Prostate gland (tissue), 2 donors: Measurements from ENCODE around the gene SFT2D1. TPM values are rescaled to one million over a fixed set of nuclear protein-coding genes. Genes with fewer than 3 reads are reported as not detected.

ENCODE experiments used
- DNase-seq: peaks from one replicate; pipeline ENCODE4 v3.0.0-alpha.2; 2019; ENCODE audit warnings: low spot score
- H3K27ac ChIP-seq, 2 donors: fragments of 200-600 bp; sonication (generic); 2 replicates each; pipeline ENCODE4 v1.5.1; 2017 to 2019
- H3K27me3 ChIP-seq: fragments of 200-600 bp; sonication (generic); replicated peaks from 2 replicates; pipeline ENCODE4 v1.5.1; 2019; ENCODE audit not compliant: insufficient read depth
- H3K36me3 ChIP-seq, 2 donors: fragments of 200-600 bp; sonication (generic); 1 replicate in 1 of 2; 2 replicates in 1 of 2; pipeline versions ENCODE4 v1.5.1 to v1.8.1; 2017 to 2019
- H3K4me1 ChIP-seq: fragments of 200-600 bp; sonication (generic); replicated peaks from 2 replicates; pipeline ENCODE4 v1.5.1; 2019
- H3K4me3 ChIP-seq, 2 donors: fragments of 200-600 bp; sonication (generic); 2 replicates each; pipeline ENCODE4 v1.5.1; 2017 to 2019
- H3K9me3 ChIP-seq: fragments of 200-600 bp; sonication (generic); 2 replicates; pipeline ENCODE4 v1.5.1; 2017
- CTCF ChIP-seq, 4 experiments: fragments of 200-600 bp in 2 of 4; fragments of 450-650 bp in 2 of 4; sonication (generic) in 2 of 4; IDR thresholded peaks; 1 replicate in 3 of 4; 2 replicates in 1 of 4; pipeline ENCODE4 v1.5.1; 2016 to 2019; ENCODE audit warnings: antibody characterized with exemption in 4 of 4, mild to moderate bottlenecking in 2 of 4, moderate library complexity in 2 of 4
- POLR2A ChIP-seq: fragments of 450-650 bp; IDR thresholded peaks from one replicate; pipeline ENCODE4 v1.6.1; 2016; ENCODE audit warnings: antibody characterized with exemption, mild to moderate bottlenecking
- POLR2AphosphoS5 ChIP-seq: sonication (generic); formaldehyde crosslinking; IDR thresholded peaks from one replicate; pipeline ENCODE4 v1.6.1; 2017; ENCODE audit warnings: antibody characterized with exemption
- WGBS: methylation state at CpG from one replicate; pipeline ENCODE4 v1.1.5; 2018; 5-methylcytosine and 5-hydroxymethylcytosine counted together
- intact Hi-C: fragments of 100-400 bp; cut with DNase I; formaldehyde crosslinking; loops from one replicate; pipeline ENCODE4 v1.14.2; 2022
- total RNA-seq, 2 donors: library from RNA; depleted of rRNA; stranded (reverse); fragments of >200 nt; gene quantifications; one replicate each; pipeline ENCODE4 v1.1.0, GENCODE V29; 2016

Gene SFT2D1
- total RNA-seq, 2 donors from 2014 or later, result 64.8 to 72.3 TPM

DNA sequence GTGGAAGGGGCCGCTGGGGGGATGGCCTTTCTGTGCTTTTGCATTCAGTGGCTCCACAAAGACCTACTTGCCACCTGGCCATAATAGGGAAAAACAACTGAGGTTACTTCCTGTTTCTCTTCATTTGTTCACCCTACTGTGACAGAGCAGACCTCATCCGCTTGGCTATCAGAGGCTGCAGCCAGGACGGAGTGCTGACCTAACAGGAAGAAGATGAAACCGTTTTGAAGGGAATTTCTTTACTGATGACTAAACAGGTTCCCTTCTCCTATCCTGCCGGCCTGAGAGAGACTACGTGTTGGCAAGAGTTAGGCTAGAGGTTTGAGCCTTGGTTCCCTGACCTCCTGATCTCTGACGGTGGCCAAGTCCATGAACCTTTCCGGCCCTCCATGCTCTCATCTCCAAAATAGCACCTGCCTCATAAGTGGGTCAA, 55.5 kb downstream of the SFT2D1 start:
- DNase-seq, result no peak
- Histone ChIP-seq H3K27ac (no peak overlapping the region), H3K36me3 (no peaks in the 10 kb centered on the region), H3K4me1 (no peaks in the 10 kb centered on the region), H3K4me3 (no peak overlapping the region), H3K27me3 (peaks cover 2% of the 10 kb centered on the region), H3K9me3 (no peaks in the 10 kb centered on the region)
- intact Hi-C loops, result no loop called here
- TF ChIP-seq CTCF (IDR thresholded peaks at IDR 0.05), result no peak
- no peak for TF ChIP-seq POLR2AphosphoS5
- TF ChIP-seq POLR2A, result no peak
- WGBS, result 60% methylated on average over 8 of the region's 8 CpGs

DNA sequence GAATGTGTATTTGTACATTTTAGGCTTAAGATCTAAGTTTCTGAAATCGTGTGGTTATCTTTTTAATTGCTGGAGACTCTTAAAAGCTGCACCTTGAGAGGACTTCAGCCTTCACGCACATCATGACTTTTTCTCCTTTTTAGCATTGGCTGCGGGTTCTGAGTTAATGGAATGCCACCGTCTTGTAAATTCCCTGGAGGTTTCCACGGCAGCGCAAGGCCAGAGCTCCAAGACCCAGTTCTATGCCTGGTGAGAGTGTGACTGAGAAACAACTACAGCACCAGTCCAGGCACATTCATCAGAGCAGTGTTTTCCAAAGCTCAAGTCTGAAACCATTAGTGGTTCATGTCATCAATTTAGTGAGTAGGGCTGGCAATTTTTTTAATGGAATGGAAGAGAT, 57.1 kb downstream of the SFT2D1 start:
- intact Hi-C loops, result no loop called here
- TF ChIP-seq CTCF (IDR thresholded peaks at IDR 0.05) (no peak), POLR2AphosphoS5 (no peak), POLR2A (no peak)
- no peaks in the 10 kb centered on the region for H3K9me3 ChIP-seq
- H3K27ac ChIP-seq, result no peak overlapping the region
- H3K4me1 ChIP-seq, result no peaks in the 10 kb centered on the region
- 36% methylated on average over 6 of the region's 6 CpGs for WGBS
- no peak for DNase-seq
- H3K36me3 ChIP-seq, result no peaks in the 10 kb centered on the region
- peaks cover 2% of the 10 kb centered on the region for H3K27me3 ChIP-seq
- H3K4me3 ChIP-seq, result no peak overlapping the region

DNA sequence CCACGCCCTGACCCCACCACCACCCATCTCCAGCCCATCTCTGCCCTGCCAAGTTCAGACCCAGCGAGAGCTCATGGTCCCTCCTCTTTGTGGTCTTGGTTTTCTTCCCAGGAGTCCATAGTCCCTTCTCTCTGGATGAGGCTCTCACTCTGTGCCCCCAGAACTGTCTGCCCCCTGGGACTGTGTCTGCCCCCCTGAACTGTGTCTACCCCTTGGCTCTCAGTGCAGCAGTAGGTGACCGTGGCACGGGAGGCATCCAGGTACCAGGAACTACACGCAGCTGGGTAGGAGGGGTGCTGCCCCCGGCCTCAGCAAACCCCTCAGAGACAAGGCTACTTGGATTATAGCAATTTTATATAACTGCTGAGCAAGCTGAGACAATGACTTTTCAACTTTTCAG, 57.7 kb downstream of the SFT2D1 start:
- intact Hi-C loops, result no loop called here
- H3K4me3 ChIP-seq, result no peak overlapping the region
- TF ChIP-seq CTCF (IDR thresholded peaks at IDR 0.05), result no peak
- TF ChIP-seq POLR2A, result no peak
- TF ChIP-seq POLR2AphosphoS5, result no peak
- WGBS, result 81% methylated on average over 6 of the region's 6 CpGs
- no peak for DNase-seq
- no peaks in the 10 kb centered on the region for H3K36me3 ChIP-seq
- H3K27ac ChIP-seq, result no peak overlapping the region
- peaks cover 2% of the 10 kb centered on the region for H3K27me3 ChIP-seq
- no peaks in the 10 kb centered on the region for H3K4me1 ChIP-seq
- no peaks in the 10 kb centered on the region for H3K9me3 ChIP-seq

GRCh38 chr6:166282394-166283032, 59.8 kb downstream of the SFT2D1 start:
- no peaks in the 10 kb centered on the region for H3K36me3 ChIP-seq
- no peak overlapping the region for H3K4me3 ChIP-seq
- WGBS, result 67% methylated on average over 11 of the region's 11 CpGs
- no peak for TF ChIP-seq POLR2A
- no peak for TF ChIP-seq POLR2AphosphoS5
- TF ChIP-seq CTCF (IDR thresholded peaks at IDR 0.05), result no peak
- no peaks in the 10 kb centered on the region for H3K4me1 ChIP-seq
- H3K27ac ChIP-seq, result no peak overlapping the region
- no peak for DNase-seq
- peaks cover 2% of the 10 kb centered on the region for H3K27me3 ChIP-seq
- intact Hi-C loops, result no loop called here
- H3K9me3 ChIP-seq, result no peaks in the 10 kb centered on the region

- intact Hi-C loops, result no loop called here
- Histone ChIP-seq H3K4me1 (no peaks in the 10 kb centered on the region), H3K27me3 (peaks cover 2% of the 10 kb centered on the region), H3K4me3 (no peak overlapping the region), H3K9me3 (no peaks in the 10 kb centered on the region), H3K27ac (no peak overlapping the region), H3K36me3 (no peaks in the 10 kb centered on the region)
- 92% methylated on average over 9 of the region's 9 CpGs for WGBS
- no peak for DNase-seq
- no peak for TF ChIP-seq POLR2A
Observed at GRCh38 chr6:166281104-166281503, 61.2 kb downstream of the SFT2D1 start.
